HG03025 (cell line): ENCODE measurements around the gene MACROD1.

Experiments
- ATAC-seq: cut with Tn5 transposase; IDR thresholded peaks from one replicate; pipeline ENCODE4 v1.9.1; 2021; ENCODE audit warnings: mild to moderate bottlenecking, moderate library complexity; ENCODE audit not compliant: unreplicated experiment, low FRiP score

Gene MACROD1

DNA sequence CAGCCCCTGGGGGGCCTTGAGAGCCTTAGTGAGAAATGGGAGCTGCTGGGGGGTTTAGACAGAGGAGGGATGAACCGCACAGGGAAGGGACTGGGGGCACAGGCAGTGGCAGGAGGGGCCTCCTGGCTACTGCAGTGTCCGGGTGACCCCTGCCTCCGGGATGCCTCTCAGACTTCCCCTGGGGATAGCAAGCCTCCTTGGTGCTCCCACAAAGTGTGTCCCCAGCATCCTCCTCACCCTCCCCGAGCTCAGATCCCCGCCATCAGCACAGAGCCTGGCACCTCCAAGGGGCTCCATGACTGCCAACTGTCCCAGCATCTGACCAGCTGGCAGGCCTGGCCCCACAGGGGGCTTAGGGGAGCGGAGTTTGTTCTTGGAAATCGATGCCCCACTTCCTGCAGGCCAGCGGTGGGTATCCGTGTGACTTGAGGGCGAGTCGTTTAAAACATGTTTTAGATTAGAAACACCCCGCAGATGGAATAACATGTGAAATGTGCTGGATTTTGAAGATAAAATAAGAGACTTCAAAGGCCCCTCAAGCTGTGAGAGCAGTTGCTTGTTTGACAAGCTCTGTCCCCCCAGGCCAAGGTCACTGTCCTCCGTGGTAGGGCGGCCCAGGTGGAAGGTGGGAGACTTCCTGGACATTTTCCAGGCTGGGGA lies 143.7 kb downstream of the MACROD1 start:
- no peak for ATAC-seq

DNA sequence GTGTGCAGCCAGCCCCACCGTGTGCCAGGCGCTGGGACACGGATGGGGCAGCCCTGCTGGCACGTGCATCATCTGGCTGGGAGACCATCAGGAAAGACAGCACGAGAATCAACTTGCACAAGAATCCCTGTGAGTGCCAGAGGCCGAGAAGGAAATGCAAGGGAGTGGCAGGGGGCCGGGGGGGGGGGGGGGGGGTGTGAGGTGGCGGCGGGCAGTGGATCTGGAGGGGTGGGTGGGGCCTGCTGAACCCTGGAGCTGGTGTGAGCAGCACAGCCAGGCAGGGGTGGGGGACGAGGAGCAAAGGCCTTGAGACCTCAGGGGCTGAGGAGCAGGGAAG lies 144.2 kb downstream of the MACROD1 start:
- no peak for ATAC-seq

DNA sequence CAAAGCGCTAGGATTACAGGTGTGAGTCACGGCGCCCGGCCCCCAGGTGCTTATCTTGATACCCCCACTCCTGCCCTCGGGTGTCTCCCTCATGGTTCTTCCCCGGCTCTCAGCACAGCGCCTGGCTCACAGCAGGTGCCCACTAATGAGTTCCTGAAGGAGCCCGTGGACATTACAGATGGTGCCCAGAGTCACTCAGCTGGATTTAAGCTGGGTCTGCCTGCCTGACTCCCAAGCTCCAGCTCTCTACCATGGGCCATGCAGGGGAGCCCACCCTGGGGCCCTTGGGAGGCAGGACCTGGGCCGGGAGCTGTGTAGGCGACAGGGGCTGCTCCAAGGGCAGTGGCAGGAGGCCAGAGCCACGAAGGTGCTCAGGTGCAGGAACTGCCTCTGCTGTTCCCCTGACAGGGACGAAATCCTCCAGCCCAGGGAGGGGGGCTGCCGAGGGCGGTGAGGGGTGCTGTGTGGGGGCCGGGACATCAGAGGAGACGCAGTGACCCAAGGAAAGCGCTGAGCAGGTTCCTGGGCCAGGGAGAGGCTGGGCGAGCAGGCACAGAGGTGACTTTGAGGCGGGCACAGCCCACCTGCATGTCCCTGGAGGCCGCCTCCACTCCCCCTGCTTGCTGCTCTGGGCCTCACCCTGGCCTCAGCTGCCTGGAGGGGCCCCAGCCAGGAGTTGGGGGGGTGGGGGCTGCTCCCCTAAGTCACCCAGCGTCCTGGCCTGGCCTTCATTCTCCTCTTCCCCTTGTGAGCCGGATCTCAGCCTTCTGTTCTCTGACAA lies 144.7 kb downstream of the MACROD1 start:
- ATAC-seq, result no peak

DNA sequence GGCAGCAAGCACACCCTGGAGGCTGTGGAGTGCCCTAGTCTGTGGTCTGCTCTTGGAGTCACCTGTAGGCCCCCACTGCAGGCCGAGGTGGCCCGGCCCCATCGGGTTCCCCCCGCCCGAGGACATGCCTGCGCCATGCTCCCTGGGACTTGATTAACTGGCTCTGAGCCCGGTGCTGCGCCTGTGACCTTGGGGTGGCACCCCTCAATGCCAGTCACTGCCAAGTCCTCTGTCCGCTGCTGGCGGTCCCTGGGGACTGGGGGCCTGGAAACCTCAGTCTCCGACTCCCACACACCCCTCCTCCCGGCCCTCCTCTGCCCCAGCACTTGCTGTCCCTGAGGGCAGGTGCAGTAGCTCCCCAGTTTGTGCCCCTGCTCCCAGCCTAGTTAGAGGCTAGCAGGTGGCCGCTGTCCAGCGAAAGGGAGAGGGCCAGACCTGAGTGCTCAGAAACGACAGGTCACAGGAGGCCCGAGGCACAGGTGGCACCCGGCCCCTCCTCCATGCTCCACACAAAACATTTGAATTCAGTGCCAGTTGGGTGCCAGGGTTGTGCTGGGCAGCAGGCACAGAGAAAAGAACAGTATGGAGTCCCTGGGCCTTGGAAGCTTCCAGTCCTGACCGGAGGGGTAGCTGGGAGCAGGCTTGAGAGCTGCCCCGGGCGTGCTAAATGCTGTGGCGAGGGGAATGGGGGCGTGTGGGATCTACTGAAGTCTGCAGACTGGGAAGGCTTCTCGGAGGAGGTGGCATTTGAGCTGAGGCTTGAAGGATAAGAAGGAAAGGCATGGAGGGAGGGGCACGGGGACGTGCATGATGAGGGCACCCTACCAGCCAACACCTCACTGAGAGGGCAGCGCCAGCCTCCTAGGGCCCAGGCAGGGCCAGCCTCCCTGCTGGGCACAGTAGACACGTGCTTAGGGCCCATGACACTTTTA lies 146.5 kb downstream of the MACROD1 start:
- no peak for ATAC-seq

DNA sequence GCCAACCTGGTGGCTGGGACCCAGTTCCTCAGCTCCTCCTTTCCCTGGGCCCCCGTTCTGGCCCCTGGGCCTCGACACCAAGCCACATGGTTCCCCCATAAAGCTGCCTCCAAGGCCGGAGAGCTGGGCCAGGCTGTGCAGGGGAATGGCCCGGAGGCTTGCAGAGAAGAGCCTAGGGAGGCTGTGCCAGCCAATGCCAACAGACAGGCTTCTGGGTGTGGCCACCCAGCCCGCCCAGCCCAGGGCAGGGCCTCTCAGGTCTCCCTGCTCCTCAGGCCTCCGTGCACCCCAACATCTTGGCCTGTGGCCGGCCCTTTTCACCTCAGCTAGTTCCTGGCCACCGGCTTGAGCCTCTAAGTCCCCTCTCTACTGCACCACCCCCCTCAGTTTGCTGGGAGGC lies 147.6 kb downstream of the MACROD1 start:
- ATAC-seq, result no peak

DNA sequence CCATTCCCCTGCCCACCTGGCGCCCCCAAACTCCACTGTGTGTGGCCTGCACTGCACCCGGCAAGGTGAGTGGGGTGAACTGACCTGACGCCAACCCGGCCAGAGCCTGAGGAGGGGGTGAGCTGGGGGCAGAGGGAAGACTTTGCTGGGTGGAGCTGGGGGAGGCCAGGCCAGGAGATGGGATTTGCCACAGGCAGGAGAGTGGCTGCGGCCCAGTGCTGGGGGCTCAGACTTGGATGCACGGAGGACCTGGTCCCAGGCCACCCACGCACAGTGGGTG lies 148.0 kb downstream of the MACROD1 start:
- ATAC-seq, result no peak

DNA sequence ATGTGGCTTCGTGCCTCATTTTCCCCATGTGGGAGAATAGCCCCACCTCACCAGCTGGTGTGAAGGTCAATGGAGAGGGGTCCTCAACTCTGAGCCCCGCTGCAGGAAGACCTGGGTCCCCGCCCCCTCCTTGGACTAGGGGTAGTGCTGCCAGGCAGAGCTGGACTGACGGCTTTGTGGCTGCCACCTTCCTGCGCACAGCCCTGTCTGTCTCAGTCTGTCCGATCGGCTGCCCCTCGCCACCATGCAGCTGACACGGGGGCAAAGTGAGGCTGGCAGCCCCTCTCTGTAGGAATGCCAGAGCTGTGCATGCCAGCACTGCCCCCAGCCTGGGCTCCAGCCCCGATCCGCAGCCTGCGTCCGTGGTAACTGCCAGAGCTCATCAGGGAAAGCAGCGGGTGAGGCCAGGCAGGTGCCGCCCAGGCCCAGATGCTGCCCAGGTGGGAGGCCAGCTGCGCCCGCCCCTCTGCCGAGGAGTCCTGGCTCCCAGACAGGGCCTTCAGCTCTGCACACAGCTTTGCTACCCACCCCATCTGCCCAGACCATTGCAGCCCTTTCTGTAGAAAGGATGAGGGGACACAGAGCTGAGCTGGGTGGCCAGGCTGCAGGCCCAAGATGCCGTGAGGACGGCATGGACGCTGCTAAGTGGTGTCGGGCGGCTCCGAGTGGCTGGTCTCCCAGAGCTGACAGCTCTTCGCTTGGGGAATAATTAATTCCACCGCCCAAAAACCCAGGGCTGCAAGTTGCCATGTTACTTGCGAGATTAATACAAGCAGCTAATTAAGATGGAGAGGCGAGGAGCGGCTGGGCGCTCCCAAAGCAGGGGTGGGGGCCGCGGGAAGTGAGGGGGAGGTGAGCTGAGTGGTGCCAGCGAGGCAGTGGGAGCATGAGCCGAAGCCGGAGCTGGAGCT lies 149.7 kb downstream of the MACROD1 start:
- ATAC-seq, result no peak

DNA sequence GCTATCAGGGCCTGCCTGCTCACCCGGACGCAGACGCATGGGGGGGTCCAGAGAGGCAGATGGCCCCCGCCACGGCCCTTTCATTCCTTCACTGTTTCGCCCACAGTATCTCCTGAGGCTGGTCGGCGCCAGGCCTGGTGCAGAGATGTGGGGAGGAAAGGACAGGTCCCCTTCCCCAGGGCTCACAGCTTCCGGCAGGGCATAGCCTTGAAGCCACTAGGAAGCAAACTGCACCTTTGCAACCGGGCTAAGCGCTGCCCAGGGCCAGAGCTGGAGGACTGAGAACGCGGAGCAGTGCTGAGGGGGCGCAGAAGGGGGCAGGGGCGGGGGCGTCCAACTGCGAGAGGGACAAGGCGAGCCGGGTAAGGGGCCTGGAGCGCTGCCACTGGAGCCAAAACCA lies 150.4 kb downstream of the MACROD1 start:
- ATAC-seq, result no peak

DNA sequence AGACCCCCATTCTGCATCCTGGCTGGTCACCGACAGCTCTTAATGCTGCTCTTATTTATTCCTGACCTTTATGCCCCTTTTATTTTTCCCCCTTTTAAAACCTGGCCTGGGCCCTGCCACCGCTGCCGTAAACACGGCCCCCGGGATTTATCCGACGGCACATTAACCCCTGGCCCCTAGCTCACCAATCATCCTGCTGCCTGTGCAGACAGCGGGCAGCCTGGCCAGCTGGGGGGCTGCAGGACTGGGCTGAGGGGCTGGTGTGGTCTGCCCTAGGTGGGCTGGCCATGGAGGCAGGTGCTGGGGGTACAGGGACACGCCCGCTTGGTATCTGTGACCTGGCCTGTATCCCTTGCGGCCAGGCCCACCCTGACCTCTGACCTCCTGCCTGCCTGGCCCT lies 151.6 kb downstream of the MACROD1 start:
- ATAC-seq, result no peak

DNA sequence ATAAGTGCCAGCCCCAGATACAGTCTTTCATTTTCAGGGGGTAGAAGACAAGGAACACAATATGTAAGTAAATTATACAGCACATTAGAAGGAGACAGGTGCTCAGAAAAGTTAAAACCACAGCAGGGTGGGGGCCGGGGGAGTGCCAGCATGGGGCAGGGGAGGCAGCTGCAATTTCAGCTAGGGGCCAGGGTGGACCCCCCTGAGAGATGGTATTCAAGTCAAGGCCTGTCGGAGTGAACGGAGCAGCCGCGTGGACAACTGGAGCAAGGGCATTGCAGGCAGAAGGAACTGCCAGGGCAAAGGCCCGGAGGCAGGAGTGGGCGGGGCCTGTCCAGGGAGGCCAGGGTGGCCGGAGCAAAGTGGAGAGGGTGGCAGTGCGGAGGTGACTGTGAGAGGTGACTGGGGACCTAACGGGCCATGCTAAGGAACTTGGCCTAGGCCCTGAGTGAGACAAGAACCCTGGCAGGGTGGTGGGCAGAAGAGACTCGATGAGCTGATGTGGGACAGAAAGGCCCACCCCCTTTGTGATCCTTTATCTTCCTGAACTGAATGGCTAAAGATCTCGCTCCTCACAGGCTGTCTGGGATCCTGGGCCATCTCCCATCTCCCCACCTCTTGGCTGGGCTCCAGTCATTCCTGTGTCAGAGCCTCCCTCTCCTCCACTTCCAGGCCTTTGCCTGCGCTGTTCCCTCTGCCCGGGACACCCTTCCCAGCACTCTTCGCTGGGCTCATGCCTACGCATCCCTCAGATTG lies 152.6 kb downstream of the MACROD1 start:
- no peak for ATAC-seq

DNA sequence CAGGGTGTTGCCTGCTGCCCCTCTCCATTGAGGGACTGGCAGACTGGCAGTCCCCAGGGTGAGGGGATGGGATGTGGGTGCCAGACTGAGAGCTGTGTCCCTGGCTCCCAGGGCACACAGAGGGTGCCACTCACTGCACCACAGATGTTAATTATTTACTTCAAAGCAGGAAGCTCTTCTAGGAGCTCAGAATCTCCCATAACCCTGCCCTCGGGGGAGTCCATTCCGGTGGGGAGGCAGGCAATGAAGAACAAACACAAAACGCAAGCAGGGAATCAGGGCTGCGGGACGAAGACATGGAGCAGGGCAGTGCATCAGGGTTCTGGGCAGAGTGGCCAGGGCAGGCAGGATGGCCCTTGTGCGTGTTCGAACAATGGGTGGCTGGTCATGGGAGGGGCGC lies 154.5 kb downstream of the MACROD1 start:
- ATAC-seq, result no peak

DNA sequence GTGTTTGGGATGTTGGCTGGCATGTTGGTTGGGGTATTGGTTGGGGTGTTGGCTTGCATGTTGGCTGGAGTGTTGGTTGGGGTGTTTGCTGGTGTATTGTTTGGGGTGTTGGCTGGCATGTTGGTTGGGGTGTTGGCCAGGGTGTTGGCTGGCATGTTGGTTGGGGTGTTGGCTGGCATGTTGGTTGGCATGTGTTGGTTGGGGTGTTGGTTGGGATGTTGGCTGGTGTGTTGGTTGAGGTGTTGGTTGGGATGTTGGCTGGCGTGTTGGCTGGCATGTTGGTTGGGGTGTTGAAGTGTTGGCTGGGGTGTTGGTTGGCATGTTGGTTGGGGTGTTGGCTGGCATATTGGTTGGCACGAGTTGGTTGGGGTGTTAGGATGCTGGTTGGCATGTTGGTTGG lies 155.1 kb downstream of the MACROD1 start:
- ATAC-seq, result no peak

DNA sequence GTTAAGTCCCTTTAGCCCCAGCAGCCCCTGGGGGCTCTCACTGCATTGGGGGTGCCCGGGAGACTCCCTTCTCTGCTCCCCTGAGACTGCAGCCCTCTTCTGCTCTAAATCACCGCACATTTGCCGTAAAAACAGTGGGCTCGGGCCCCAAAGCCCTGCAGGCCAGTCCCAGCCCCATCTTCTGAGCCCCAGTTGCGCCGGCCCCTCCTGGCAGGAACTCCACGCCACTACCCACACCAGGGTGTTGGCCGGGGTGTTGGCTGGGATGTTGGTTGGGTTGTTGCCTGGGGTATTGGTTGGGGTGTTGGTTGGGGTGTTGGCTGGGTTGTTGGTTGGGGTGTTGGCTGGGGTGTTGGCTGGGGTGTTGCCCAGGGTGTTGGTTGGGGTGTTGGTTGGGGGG lies 156.2 kb downstream of the MACROD1 start:
- ATAC-seq, result no peak

DNA sequence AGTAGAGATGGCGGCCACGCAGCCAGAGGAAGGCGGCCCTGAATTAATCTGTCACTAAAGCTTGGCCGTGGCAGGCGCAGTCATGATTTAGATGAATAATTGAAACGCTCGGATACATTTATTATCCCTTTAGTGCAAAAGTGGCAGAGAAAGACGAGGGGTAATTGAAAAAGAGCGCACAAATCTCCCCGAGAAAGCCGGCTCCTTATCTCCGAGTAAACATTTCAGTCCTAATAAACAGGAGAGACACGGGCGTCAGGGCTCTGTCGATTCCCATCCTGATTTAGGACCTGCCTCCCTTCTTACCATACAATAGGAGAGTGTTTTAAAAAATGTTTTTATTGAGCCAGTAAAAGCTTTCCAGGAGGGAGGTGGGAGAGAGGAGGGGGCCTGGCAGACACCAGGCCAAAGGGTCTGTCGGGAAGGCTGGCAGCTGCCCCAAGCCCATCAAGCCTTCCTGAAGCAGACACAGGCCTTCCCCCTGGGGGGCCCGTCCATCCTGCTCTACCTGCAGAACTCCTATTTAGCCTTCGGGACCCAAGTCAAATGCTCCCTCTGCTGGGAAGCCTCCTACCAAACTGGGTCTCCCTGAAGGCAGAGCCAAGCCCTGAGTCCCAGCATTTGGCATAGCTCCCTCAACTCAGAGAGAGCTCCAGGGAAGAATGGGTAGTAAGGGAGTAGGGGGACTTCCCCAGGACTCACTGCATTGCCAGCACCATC lies 156.8 kb downstream of the MACROD1 start:
- ATAC-seq, result no peak

DNA sequence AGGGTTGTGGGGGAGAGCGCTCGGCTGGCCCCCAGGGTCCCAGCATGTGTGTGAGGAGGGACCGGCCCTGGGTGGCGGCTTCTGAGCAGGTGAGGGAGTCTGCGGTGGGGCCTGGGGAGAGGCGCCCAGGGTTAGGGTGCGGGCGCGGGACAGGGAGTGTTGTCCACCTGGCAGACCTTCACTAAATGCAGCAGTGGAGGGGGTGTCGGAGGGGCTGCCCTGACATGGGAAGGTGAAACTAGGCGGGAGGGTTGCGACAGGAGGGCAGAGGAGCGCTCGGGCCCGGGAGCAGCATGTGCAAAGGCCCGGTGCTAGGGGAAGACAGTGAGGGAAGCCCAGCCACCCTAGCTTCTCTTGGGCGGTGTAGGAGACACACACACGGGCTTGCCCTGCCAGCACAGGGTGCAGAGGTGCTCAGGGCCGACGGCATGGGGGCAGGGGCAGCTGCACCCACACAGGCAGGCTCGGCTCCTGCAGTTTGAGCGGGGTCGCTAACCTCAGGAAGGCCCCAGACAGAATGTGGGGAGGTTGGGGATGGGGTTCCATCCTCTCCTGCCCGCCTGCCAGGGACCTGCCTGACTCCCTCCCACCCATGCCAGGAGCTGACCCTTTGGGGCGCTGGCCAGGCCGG lies 157.5 kb downstream of the MACROD1 start:
- no peak for ATAC-seq

DNA sequence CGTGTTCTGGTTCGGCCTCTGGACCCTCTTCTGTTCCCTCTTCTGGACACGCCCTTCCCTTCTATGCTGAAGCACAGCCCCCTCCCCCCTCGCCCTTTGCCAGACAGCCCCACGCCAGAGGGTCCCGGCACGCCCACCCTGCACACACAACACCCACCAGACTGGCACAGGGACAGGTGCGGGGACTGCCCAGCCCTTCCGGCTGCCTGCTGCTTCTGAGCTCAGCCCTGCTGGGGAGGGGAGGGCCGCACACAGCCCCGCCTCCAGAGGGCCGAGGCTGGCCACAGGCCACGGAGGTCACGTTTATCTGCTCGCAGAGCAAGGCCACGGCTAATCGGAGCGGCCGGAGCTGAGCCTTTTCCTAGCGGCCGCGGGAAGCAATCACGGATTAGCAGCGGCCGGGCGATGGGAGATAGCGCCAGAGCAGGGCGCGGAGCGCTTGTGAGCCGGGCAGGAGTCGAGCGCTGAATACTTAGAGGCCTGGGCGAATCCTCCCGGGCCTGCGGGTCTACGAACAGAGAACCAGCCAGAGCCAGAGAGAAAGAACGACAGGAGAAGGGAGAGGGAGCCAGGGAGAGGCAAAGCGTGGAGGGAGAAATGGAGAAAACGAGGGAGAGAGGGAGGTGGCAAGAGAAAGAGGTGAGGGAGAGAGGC lies 158.2 kb downstream of the MACROD1 start:
- no peak for ATAC-seq

DNA sequence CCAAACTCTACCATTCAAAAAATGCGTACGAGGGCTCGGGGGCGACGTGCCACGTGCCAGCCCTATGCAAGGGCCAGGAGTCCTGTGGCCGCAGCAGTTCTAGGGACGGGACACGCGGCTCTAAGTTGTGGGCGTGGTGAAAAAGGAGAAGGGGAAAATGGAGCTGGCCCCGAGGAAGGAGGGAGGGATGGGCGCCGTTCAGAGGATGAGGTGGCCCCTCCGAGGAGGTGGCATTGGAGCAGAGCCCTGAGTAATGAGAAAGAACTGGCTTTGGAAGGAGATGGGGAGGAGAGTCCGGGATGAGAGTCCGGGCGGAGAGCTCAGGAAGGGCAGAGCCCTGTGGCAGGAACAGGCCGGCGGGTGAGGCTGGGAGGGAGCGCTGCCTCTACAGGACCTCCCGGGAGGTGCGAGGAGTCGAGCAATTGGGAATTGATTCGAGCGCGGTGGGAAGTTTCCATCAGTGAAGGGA lies 158.7 kb downstream of the MACROD1 start:
- no peak for ATAC-seq

DNA sequence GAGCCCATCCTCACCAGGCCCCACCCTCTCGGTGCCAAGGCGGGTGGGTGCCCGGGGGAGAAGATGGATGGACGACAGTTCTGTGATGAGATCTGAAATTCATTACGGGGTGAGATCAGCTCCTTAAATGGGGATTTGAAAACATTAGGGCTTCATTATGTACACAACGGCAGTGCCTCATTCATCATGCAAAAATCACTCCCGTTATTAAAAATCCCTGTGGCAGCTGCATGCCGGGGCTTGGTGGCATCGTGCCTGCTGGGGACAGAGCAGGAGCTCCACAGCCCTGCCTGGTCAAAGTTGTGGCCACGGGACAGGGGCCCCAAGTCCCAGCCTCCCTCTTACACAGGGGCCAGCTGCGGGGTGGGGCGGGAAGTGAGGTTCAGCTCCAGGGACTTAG lies 159.5 kb downstream of the MACROD1 start:
- ATAC-seq, result no peak
